SJCRH30 (cell line): ENCODE data around the gene AUH. TPM values are rescaled to one million over a fixed set of nuclear protein-coding genes. Genes with fewer than 3 reads are reported as not detected.
A peak's percentile ranks its signal among the peaks of the same experiment; 100 is the strongest.

Source experiments
- DNase-seq, 2 experiments: peaks; one replicate each; pipeline ENCODE4 v3.0.0-alpha.2; 2015 to 2020
- H3K27ac ChIP-seq: fragments of 250-450 bp; sonication (Bioruptor Pico); 2 replicates; pipeline ENCODE4 v1.5.1; 2020; ENCODE audit warnings: mild to moderate bottlenecking, moderate library complexity
- H3K27me3 ChIP-seq: fragments of 250-450 bp; sonication (Bioruptor Pico); 2 replicates; pipeline ENCODE4 v1.5.1; 2020; ENCODE audit warnings: mild to moderate bottlenecking, moderate library complexity
- H3K36me3 ChIP-seq: fragments of 250-450 bp; sonication (Bioruptor Pico); 2 replicates; pipeline ENCODE4 v1.5.1; 2020; ENCODE audit warnings: mild to moderate bottlenecking, moderate library complexity
- H3K4me1 ChIP-seq: fragments of 250-450 bp; sonication (Bioruptor Pico); 2 replicates; pipeline ENCODE4 v1.5.1; 2020; ENCODE audit warnings: mild to moderate bottlenecking, moderate library complexity
- H3K4me3 ChIP-seq: fragments of 250-450 bp; sonication (Bioruptor Pico); 2 replicates; pipeline ENCODE4 v1.5.1; 2020; ENCODE audit warnings: mild to moderate bottlenecking, moderate library complexity
- H3K9me3 ChIP-seq: fragments of 250-450 bp; sonication (Bioruptor Pico); replicated peaks from 2 replicates; pipeline ENCODE4 v1.5.1; 2020; ENCODE audit warnings: mild to moderate bottlenecking, moderate library complexity
- total RNA-seq: library from RNA; depleted of rRNA; stranded (reverse); fragments of >200 nt; shearing (Covaris generic); gene quantifications from 2 replicates; pipeline ENCODE4 v1.2.3, GENCODE V29; 2014; rRNA removed

Gene AUH, protein sequence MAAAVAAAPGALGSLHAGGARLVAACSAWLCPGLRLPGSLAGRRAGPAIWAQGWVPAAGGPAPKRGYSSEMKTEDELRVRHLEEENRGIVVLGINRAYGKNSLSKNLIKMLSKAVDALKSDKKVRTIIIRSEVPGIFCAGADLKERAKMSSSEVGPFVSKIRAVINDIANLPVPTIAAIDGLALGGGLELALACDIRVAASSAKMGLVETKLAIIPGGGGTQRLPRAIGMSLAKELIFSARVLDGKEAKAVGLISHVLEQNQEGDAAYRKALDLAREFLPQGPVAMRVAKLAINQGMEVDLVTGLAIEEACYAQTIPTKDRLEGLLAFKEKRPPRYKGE
- total RNA-seq: 14.6 and 16.5 TPM in 2 replicates

DNA sequence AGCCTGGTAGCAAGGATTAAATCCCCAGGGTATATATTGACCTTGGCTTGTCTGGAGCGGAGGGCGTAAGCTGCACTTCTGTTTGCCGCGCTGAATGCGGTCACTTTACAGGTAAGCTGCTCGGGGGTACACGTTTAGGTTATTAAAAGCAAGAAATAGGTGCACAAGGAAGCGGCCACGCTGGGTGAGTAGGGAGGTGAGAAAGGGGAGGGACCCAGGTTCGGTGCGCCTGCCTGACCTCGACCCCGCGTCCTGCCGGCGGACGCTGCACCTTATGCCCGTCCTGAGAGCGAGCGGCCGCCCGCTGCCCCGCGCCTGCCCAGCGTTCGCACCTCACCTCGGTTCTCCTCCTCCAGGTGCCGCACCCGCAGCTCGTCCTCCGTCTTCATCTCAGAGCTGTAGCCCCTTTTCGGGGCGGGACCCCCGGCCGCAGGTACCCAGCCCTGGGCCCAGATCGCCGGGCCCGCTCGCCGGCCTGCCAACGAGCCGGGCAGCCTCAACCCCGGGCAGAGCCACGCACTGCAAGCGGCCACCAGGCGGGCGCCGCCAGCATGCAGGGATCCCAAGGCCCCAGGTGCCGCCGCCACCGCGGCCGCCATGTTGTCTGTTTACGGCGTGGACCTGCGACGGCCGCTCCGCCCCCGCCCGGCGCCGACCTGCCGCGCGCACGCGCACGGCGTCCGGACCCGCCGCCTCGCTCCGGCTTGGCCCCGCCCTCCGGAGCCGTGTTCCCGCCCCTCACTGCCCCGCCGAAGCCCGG lies at the start of gene AUH:
AUH (minus strand) TSS at position 628 of the 760 bp plus-strand sequence; CDS start at position 599, 29 bp downstream.
- Histone ChIP-seq H3K4me3 (peak within 1 kb of the TSS; percentile 95), H3K9me3 (no peaks in the 10 kb centered on the region), H3K27ac (peak within 1 kb of the TSS; percentile 56), H3K4me1 (no peaks in the 10 kb centered on the region), H3K27me3 (no peaks in the 10 kb centered on the region), H3K36me3 (no peaks in the 10 kb centered on the region)
- peak; percentile 81 to 89 for DNase-seq

DNA sequence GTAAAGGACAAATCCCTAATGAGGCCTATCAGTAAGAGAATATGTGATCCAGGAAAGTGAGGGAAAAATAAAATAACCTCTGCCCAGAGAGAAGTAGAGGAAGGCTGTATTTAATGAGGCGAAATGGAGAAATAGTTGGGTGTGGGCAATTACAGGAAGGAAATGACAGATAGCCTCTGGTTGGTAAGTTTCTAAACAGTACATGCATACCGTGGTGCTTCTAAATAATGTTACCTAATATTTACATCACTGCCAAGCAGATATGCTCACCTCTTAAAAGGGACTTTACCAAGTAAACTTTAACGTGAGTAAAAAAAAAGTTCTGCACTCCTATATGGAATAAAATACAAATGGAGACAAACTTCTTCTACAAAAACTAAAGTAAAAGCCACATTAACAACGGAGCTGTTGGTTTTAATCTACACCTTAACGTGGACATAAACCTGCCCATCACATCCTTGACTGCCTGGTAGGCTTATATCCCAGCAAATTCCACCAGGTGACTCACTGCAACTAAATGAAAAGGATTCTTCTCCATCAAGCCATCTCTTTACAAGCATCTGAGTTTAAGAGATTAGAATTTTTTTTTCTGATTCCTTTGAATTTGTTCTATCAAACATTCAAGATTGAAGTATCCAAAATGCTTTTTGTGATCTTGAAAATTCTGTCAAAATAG lies 49.5 kb upstream of the AUH start:
- Histone ChIP-seq H3K27me3 (no peaks in the 10 kb centered on the region), H3K36me3 (peaks cover 6% of the 10 kb centered on the region), H3K4me3 (no peak overlapping the region), H3K4me1 (no peaks in the 10 kb centered on the region), H3K27ac (no peak overlapping the region), H3K9me3 (no peaks in the 10 kb centered on the region)
- no peak for DNase-seq

DNA sequence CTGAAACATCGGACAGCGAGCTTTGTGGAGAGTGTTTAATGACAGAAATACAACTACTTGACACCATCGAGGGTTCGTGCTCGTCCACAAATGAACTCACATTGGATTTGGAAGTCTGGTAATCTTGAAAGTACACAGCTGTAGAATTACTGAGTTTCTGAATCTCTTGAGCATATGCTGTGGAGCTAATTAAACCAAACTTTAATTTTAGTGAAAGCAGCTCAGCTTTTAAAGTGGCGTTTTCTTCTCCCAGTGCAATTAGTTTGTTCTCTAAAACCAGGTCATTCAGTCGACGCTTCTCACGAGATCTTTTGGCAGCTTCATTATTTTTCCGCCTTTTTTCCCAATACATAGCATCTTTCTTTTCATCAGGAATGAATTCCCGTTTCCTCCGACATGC lies 48.4 kb upstream of the AUH start:
- no peak for DNase-seq
- H3K4me3 ChIP-seq: no peak overlapping the region
- no peaks in the 10 kb centered on the region for H3K4me1 ChIP-seq
- no peaks in the 10 kb centered on the region for H3K9me3 ChIP-seq
- H3K36me3 ChIP-seq: peaks cover 6% of the 10 kb centered on the region
- H3K27me3 ChIP-seq: no peaks in the 10 kb centered on the region
- H3K27ac ChIP-seq: no peak overlapping the region

DNA sequence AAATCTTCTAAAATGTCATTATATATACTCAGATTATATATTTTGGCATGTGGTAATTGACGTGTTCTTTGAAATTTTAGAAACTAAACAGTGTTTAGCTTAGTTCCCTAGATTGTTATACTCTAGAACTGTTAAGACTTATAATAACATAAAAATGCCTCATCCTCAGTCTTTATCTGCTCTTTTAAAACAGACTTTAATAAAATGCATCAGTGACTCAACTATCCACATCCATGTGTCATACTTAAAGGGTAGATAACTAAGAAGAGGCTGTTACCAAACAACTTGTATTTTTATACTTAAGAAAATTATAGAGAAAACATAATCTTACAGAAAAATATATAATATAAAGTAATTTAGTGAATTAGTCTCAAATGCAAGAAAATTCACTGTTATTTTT lies 46.8 kb upstream of the AUH start:
- DNase-seq: no peak
- no peak overlapping the region for H3K4me3 ChIP-seq

DNA sequence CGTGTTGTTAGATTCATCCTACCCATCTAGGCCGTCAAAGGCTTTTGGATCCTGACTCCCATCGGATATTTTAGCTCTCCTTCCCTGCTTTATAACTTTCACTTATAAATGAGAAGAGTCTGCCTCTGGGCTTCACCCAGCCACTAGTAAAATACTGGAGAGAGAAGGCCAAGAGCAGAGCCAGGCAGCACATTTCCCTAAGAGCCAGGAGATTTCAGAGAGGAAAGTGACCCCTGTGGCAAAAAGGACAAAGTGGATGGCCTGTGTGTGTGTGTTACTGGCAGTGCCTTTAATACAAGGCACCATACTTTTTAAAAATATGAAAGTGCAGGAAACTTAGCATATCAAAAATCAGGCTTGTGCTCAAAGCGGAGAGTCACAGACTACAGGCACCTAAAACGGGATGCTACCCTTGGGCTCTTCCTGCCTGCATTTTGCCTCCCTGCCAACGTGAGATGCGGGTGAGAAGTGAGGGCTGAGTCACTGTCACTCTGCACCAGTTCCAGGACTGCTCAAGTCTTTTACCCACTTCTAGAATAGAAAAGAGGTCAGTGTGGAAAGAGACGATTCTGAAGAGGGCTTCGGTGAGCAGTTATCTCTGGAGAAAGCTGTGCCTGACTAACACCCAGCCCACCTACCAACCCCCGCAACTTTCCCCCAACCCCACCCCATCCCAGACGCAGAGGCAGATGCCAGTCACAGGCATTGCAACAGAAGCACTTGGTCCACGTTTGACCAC lies 46.0 kb upstream of the AUH start:
- Histone ChIP-seq H3K4me1 (no peaks in the 10 kb centered on the region), H3K4me3 (no peak overlapping the region), H3K27ac (no peak overlapping the region), H3K27me3 (no peaks in the 10 kb centered on the region), H3K9me3 (no peaks in the 10 kb centered on the region), H3K36me3 (peaks cover 6% of the 10 kb centered on the region)
- no peak for DNase-seq

More for the DNA sequence above, 46.8 kb upstream of the AUH start:
- Histone ChIP-seq H3K4me1 (no peaks in the 10 kb centered on the region), H3K27me3 (no peaks in the 10 kb centered on the region), H3K36me3 (peaks cover 6% of the 10 kb centered on the region), H3K9me3 (no peaks in the 10 kb centered on the region), H3K27ac (no peak overlapping the region)

DNA sequence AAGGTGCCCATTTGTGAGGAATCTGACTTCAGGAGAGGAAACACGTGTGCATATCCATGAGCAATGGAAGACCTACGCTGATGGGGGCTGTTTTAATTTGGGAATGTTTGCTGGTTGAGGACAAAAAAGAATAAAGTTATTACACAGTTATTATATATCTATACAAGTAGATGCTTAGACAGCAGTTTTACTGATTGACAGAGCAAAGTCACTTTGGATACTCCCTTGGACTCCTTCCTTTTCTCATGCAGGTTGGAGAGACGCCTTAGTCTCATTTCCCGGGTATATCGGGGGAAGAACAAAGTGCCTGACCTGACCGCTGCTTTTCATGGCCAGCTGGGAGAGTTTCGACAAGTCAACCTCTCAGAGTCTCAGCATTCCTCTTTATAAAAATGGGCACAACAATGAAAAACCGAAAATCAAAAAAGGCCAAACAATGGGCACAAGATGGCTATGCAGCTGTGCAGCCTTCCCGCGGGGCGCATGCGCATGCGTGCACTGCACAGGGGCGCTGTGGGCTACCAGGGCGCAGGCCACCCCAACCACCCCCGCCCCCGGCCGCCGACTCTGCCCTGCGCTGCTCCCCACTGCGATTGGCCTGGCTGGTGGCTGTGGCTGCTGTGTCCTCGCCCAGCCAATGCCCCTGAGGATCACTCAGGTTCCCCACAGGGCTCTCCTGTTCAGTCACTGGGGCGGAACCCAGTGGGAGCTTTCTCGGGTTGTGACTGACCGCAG lies 43.8 kb upstream of the AUH start:
- Histone ChIP-seq H3K27me3 (no peaks in the 10 kb centered on the region), H3K9me3 (no peaks in the 10 kb centered on the region), H3K4me3 (no peak overlapping the region), H3K36me3 (peaks cover 6% of the 10 kb centered on the region), H3K4me1 (no peaks in the 10 kb centered on the region), H3K27ac (no peak overlapping the region)
- no peak for DNase-seq

- H3K36me3 ChIP-seq: no peaks in the 10 kb centered on the region
- H3K4me3 ChIP-seq: no peak overlapping the region
- no peaks in the 10 kb centered on the region for H3K4me1 ChIP-seq
- no peak overlapping the region for H3K27ac ChIP-seq
- H3K9me3 ChIP-seq: no peaks in the 10 kb centered on the region
- no peak for DNase-seq
- no peaks in the 10 kb centered on the region for H3K27me3 ChIP-seq
Observed at GRCh38 chr9:91403665-91404543, 42.2 kb upstream of the AUH start.

DNA sequence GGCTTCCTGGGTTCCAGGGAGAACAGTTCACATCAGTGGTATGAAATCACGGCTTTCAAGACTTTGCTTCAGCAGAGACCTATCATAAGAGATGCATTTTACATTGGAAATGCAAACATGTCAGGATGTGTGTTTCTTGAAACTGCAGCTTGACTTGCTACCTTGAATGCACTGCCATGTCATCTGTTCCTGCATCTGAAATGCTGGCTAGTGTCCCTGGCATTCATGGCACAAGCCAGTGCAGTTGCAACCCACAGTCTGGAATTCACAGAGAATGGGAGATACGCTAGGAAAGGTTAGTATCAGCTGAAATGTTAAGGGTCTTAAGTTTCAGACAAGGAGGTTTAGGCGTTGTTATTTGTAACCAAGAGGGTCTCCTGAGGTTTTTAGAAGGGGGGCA lies 37.2 kb upstream of the AUH start:
- no peaks in the 10 kb centered on the region for H3K27me3 ChIP-seq
- peaks cover 11% of the 10 kb centered on the region for H3K4me1 ChIP-seq
- no peaks in the 10 kb centered on the region for H3K9me3 ChIP-seq
- no peak overlapping the region for H3K4me3 ChIP-seq
- no peaks in the 10 kb centered on the region for H3K36me3 ChIP-seq
- no peak for DNase-seq
- no peak overlapping the region for H3K27ac ChIP-seq

- Histone ChIP-seq H3K27ac (peak overlapping the region; percentile 7; the same call in 1 of the 2 replicates), H3K27me3 (no peaks in the 10 kb centered on the region), H3K9me3 (no peaks in the 10 kb centered on the region), H3K4me1 (peaks cover 11% of the 10 kb centered on the region), H3K36me3 (no peaks in the 10 kb centered on the region), H3K4me3 (no peak overlapping the region)
- peak in 1 of 2 experiments; percentile 22 for DNase-seq
Observed at GRCh38 chr9:91395553-91396471, 34.1 kb upstream of the AUH start.

- no peaks in the 10 kb centered on the region for H3K9me3 ChIP-seq
- no peak overlapping the region for H3K27ac ChIP-seq
- H3K27me3 ChIP-seq: no peaks in the 10 kb centered on the region
- H3K4me1 ChIP-seq: peaks cover 11% of the 10 kb centered on the region
- no peaks in the 10 kb centered on the region for H3K36me3 ChIP-seq
- DNase-seq: no peak
- H3K4me3 ChIP-seq: no peak overlapping the region
Observed at GRCh38 chr9:91395106-91395552, 33.4 kb upstream of the AUH start.

- H3K4me1 ChIP-seq: peaks cover 11% of the 10 kb centered on the region
- no peaks in the 10 kb centered on the region for H3K27me3 ChIP-seq
- no peak overlapping the region for H3K4me3 ChIP-seq
- no peak for DNase-seq
- H3K36me3 ChIP-seq: no peaks in the 10 kb centered on the region
- H3K27ac ChIP-seq: no peak overlapping the region
- H3K9me3 ChIP-seq: no peaks in the 10 kb centered on the region
Observed at GRCh38 chr9:91393826-91394225, 32.1 kb upstream of the AUH start.

GRCh38 chr9:91392435-91392834 lies 30.7 kb upstream of the AUH start:
- Histone ChIP-seq H3K27me3 (no peaks in the 10 kb centered on the region), H3K27ac (no peak overlapping the region), H3K4me1 (peaks cover 11% of the 10 kb centered on the region), H3K36me3 (no peaks in the 10 kb centered on the region), H3K4me3 (no peak overlapping the region), H3K9me3 (no peaks in the 10 kb centered on the region)
- no peak for DNase-seq
